IPS DF 6.9 (cell line): ENCODE measurements around the gene GJA3.

Experiments used
- DNase-seq: peaks from one replicate; pipeline ENCODE4 v3.0.0-alpha.2; 2013; ENCODE audit warnings: low read depth, low spot score
- H3K27ac ChIP-seq: one replicate; pipeline ENCODE4 v1.5.1; 2013; ENCODE audit warnings: low read length, control low read depth
- H3K27me3 ChIP-seq: 2 replicates; pipeline ENCODE4 v1.6.1; 2013; ENCODE audit warnings: mild to moderate bottlenecking, low read length; ENCODE audit not compliant: control insufficient read depth, insufficient read depth
- H3K36me3 ChIP-seq: 2 replicates; pipeline ENCODE4 v1.6.1; 2013; ENCODE audit warnings: low read length; ENCODE audit not compliant: control insufficient read depth, insufficient read depth
- H3K4me1 ChIP-seq: 2 replicates; pipeline ENCODE4 v1.6.1; 2013; ENCODE audit warnings: low read length; ENCODE audit not compliant: control insufficient read depth, insufficient read depth
- H3K4me3 ChIP-seq: 2 replicates; pipeline ENCODE4 v1.5.1; 2013; ENCODE audit warnings: mild to moderate bottlenecking, low read length
- H3K9me3 ChIP-seq: 2 replicates; pipeline ENCODE4 v1.6.1; 2013; ENCODE audit warnings: low read length, inconsistent platforms; ENCODE audit not compliant: control insufficient read depth, insufficient read depth
- WGBS: extraction: QIAGEN DNeasy Blood & Tissue Kit; methylation state at CpG from one replicate; pipeline ENCODE4 v1.1.7; 2013; ENCODE audit warnings: mixed read lengths, missing lambda C conversion rate; ENCODE audit not compliant: insufficient read length, insufficient coverage; 5-methylcytosine and 5-hydroxymethylcytosine counted together

GJA3 gene

GRCh38 chr13:20160306-20161274, at the start of gene GJA3:
GJA3 (minus strand) TSS chr13:20161052; CDS start chr13:20143288, 17,764 bp downstream.
- Histone ChIP-seq H3K27me3 (peaks cover 24% of the 10 kb centered on the region), H3K9me3 (no peaks in the 10 kb centered on the region), H3K36me3 (no peaks in the 10 kb centered on the region), H3K4me3 (peak within 1 kb of the TSS; percentile 66; the same call in 1 of the 2 replicates), H3K4me1 (no peaks in the 10 kb centered on the region; the same call in 1 of the 2 replicates), H3K27ac (no peak within 1 kb of the TSS)
- DNase-seq = no peak
- WGBS = no CpG with 5 or more reads among the region's 93 CpGs

DNA sequence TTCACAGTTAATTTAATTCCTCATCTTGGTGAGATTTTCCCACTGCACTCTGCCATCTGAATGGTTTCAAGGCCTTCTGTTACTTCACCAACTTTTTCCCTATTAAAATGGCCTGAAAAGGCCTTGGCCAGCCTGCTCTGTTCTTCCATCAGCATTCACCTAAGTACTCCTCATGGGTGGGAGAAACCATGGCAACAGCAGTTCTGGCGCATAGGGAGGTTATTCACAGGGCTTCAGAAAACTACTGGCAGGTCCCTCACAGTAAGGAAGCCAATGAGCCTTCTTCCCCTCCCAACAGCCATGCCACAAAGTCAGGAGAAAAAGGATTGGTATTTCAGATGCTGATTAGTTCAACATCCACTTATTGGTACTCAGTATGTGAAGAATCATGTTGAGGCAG, 49.1 kb upstream of the GJA3 start:
- H3K36me3 ChIP-seq = no peaks in the 10 kb centered on the region; the same call in 1 of the 2 replicates
- DNase-seq = no peak
- no peak overlapping the region for H3K27ac ChIP-seq
- H3K27me3 ChIP-seq = no peaks in the 10 kb centered on the region
- no peaks in the 10 kb centered on the region for H3K9me3 ChIP-seq
- WGBS = no CpG with 5 or more reads among the region's 1 CpG
- no peaks in the 10 kb centered on the region for H3K4me1 ChIP-seq
- no peak overlapping the region for H3K4me3 ChIP-seq

GRCh38 chr13:20206698-20207235, 45.9 kb upstream of the GJA3 start:
- no CpG with 5 or more reads among the region's 16 CpGs for WGBS
- H3K4me3 ChIP-seq = no peak overlapping the region
- H3K36me3 ChIP-seq = no peaks in the 10 kb centered on the region; the same call in 1 of the 2 replicates
- H3K4me1 ChIP-seq = no peaks in the 10 kb centered on the region
- no peaks in the 10 kb centered on the region for H3K9me3 ChIP-seq
- DNase-seq = no peak
- H3K27ac ChIP-seq = no peak overlapping the region
- H3K27me3 ChIP-seq = no peaks in the 10 kb centered on the region

DNA sequence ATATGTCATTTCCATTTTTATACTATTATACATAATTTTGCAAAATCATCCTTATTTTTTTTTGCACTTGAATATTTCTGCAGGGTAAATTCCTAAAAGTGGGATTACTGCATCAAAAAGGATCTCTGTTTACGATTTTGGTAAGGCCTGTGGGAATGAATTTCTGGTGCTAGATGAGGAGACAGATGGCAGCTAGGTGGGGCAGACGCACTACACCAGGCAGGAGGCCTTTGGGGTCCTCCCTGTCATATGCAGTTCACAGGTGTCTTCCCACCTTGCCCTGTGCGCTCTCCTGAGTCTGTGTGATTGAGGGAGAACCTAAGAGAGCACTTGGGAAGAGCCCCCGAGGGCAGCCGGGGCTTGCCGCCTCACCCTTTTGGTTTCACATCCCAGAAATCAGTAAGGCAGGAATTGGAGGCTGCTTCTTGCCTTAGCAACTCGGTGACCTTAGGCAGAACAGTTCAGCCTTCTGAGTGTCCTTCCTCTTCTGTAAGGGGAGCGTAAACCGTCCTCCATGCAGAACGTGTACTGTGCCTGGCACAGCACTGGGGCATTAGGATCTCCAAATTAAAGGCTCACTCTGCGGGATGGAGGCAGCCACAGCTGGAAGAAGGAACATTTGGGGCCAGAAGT, 45.3 kb upstream of the GJA3 start:
- WGBS = no CpG with 5 or more reads among the region's 11 CpGs
- no peak for DNase-seq
- no peaks in the 10 kb centered on the region for H3K4me1 ChIP-seq
- no peaks in the 10 kb centered on the region for H3K27me3 ChIP-seq
- no peak overlapping the region for H3K4me3 ChIP-seq
- no peak overlapping the region for H3K27ac ChIP-seq
- no peaks in the 10 kb centered on the region for H3K9me3 ChIP-seq
- no peaks in the 10 kb centered on the region; the same call in 1 of the 2 replicates for H3K36me3 ChIP-seq

GRCh38 chr13:20198781-20199180, 37.9 kb upstream of the GJA3 start:
- no peaks in the 10 kb centered on the region for H3K9me3 ChIP-seq
- peaks cover 22% of the 10 kb centered on the region for H3K27me3 ChIP-seq
- no peaks in the 10 kb centered on the region; the same call in 1 of the 2 replicates for H3K4me1 ChIP-seq
- no peak for DNase-seq
- H3K36me3 ChIP-seq = no peaks in the 10 kb centered on the region
- H3K27ac ChIP-seq = no peak overlapping the region
- WGBS = no CpG with 5 or more reads among the region's 1 CpG
- H3K4me3 ChIP-seq = no peak overlapping the region

GRCh38 chr13:20197361-20197834, 36.5 kb upstream of the GJA3 start:
- DNase-seq = no peak
- 100% methylated on average over 1 of the region's 5 CpGs for WGBS
- Histone ChIP-seq H3K36me3 (no peaks in the 10 kb centered on the region), H3K4me3 (no peak overlapping the region), H3K9me3 (no peaks in the 10 kb centered on the region), H3K27me3 (peaks cover 32% of the 10 kb centered on the region), H3K27ac (no peak overlapping the region), H3K4me1 (no peaks in the 10 kb centered on the region; the same call in 1 of the 2 replicates)

DNA sequence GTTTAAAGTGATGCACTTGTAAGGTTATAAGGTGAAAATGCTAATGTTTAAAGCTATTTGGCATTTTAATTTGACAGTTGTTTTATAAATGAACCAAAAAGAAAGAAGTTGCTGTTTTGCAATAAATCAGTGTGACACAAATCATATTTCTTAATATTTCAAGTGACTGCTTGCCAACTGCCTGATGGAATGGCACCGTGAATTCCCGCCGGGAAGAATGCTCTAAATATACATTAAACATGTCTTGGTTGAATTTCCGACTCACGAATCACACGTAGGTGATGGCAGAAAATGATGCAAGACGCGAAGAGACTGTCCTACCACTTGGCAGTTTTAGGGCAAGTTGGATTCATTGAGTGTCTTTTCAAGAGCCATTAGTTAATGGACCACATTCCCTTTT, 34.9 kb upstream of the GJA3 start:
- no peaks in the 10 kb centered on the region for H3K36me3 ChIP-seq
- peaks cover 47% of the 10 kb centered on the region for H3K27me3 ChIP-seq
- H3K4me3 ChIP-seq = no peak overlapping the region
- DNase-seq = no peak
- WGBS = no CpG with 5 or more reads among the region's 8 CpGs
- H3K9me3 ChIP-seq = no peaks in the 10 kb centered on the region
- H3K4me1 ChIP-seq = peaks cover 1% of the 10 kb centered on the region; the same call in 1 of the 2 replicates
- no peak overlapping the region for H3K27ac ChIP-seq

DNA sequence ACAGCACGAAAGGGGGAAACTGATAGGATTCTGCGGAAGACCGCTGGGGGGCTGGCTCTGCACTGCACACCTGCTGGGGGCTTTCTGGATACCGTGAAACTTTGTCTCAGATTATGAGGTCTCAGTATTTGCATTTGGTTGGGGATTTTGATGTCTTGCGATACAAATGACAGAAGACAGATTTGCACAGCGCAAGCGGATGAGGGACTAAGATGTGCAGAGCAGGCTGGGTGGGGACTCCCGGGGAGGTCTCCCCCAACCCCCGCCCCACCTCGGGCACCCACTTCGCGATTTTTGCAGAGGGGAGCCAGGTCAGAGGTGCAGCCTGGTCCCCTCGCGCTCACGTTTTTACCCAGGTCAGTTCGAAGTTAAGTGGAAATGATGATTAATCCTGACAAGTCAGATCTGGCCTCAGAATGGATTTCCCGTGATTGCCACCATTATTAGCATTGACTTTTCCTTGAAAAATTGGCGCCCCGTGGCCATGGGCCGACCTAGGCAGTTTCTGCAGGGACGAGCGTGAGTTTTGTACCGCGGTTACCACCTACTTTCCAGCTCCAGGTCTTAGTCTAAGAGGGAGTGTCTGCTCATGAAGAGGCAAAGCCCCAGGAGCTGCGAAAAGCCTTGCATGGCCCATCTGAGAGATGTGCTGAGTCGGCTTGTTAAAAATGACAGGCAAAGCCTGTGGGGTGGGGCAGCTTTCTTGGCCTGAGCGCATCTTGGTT, 33.2 kb upstream of the GJA3 start:
- no CpG with 5 or more reads among the region's 27 CpGs for WGBS
- H3K9me3 ChIP-seq = no peaks in the 10 kb centered on the region
- no peak overlapping the region; the same call in 1 of the 2 replicates for H3K4me3 ChIP-seq
- DNase-seq = no peak
- no peaks in the 10 kb centered on the region for H3K36me3 ChIP-seq
- no peak overlapping the region for H3K27ac ChIP-seq
- H3K27me3 ChIP-seq = peaks cover 57% of the 10 kb centered on the region
- peaks cover 1% of the 10 kb centered on the region; the same call in 1 of the 2 replicates for H3K4me1 ChIP-seq

DNA sequence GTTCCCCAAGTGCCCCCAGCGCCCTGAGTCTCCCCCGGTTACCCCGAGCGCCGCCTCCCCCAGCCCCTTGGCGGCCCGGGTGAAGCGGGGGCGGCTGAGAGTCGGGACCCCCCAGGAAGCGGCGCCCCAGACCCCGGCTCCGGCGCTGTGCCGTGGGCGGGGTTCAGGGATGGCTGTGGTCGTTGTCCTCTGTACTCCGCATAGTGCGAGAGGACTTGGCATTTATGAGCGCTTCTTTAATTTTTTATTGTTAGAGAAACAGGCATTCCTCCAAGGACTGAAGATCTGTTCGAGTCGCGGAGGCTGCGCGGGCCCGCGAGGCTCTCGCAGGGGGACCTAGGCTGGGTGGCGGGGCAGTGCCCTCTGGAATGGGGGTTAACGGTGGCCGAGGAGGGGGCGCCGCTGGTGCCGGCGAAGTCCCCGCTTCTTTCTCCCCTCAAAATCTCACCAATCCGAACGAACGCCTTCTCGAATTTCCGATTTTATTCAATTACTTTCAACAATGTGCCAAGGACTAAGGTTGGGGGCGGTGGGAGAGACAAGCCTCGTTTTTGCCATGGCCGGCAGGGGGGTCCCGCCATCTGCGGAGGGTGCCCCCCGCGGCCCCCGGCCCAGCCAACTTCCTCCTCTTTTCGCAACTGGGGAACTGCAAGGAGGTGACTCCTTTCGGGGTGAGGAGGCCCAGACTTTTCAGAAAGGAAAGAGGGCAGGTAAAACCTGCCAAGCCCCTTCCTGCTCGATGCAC, 32.5 kb upstream of the GJA3 start:
- peaks cover 57% of the 10 kb centered on the region for H3K27me3 ChIP-seq
- peaks cover 1% of the 10 kb centered on the region; the same call in 1 of the 2 replicates for H3K4me1 ChIP-seq
- no CpG with 5 or more reads among the region's 53 CpGs for WGBS
- no peaks in the 10 kb centered on the region for H3K36me3 ChIP-seq
- no peak overlapping the region for H3K27ac ChIP-seq
- no peaks in the 10 kb centered on the region for H3K9me3 ChIP-seq
- DNase-seq = no peak
- peak overlapping the region; percentile 47; the same call in 1 of the 2 replicates for H3K4me3 ChIP-seq
